Measurements from ENCODE around the gene CMBL.

Gene CMBL

GRCh38 chr5:10332301-10332700 is 24.6 kb upstream of the CMBL start:
- H3K4me3 ChIP-seq (ENCODE audit: low read depth, low read length) = no peak overlapping the region
- no peak for TF ChIP-seq CTCF (IDR thresholded peaks at IDR 0.05; ENCODE audit: insufficient read depth, low read depth, low read length, missing control alignments)
- no peak for DNase-seq (ENCODE audit: low read depth)

DNA sequence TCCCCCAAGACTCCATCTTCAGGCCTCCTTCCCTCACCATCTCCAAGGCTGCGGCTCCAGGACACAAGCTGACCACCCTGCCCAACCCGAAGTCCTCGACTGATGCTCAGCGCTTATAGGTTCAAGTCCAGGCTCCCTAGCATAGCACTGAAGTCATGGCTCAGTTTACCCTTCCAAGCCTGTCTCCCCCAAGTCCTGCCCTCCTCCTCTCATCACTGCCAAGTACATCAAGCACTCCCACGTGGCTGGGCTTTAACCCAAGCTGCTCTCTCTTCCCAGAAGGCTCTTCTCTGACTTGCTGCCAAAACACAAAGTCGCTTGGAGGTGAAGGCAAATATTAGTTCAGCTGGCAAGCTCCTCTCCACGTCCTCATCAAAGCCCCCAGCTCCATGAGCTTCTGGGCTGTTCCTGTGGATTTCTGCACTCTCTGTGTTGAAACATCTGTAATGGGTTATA is 23.7 kb upstream of the CMBL start:
- TF ChIP-seq CTCF (IDR thresholded peaks at IDR 0.05; ENCODE audit: insufficient read depth, low read depth, low read length, missing control alignments) = no peak
- H3K4me3 ChIP-seq (ENCODE audit: low read depth, low read length) = no peak overlapping the region
- no peak for DNase-seq (ENCODE audit: low read depth)

- no peak for TF ChIP-seq CTCF (IDR thresholded peaks at IDR 0.05; ENCODE audit: insufficient read depth, low read depth, low read length, missing control alignments)
Observed at GRCh38 chr5:10330511-10331230, 23.0 kb upstream of the CMBL start.

GRCh38 chr5:10329820-10330481 is 22.2 kb upstream of the CMBL start:
- H3K4me3 ChIP-seq (ENCODE audit: low read depth, low read length) = no peak overlapping the region
- no peak for TF ChIP-seq CTCF (IDR thresholded peaks at IDR 0.05; ENCODE audit: insufficient read depth, low read depth, low read length, missing control alignments)
- DNase-seq (ENCODE audit: low read depth) = no peak

More at GRCh38 chr5:10330511-10331230, 23.0 kb upstream of the CMBL start:
- DNase-seq (ENCODE audit: low read depth) = no peak
- H3K4me3 ChIP-seq (ENCODE audit: low read depth, low read length) = no peak overlapping the region

- DNase-seq (ENCODE audit: low read depth) = no peak
- H3K4me3 ChIP-seq (ENCODE audit: low read depth, low read length) = no peak overlapping the region
- TF ChIP-seq CTCF (IDR thresholded peaks at IDR 0.05; ENCODE audit: insufficient read depth, low read depth, low read length, missing control alignments) = no peak
Observed at GRCh38 chr5:10329446-10329819, 21.7 kb upstream of the CMBL start.

GRCh38 chr5:10328323-10328722 is 20.6 kb upstream of the CMBL start:
- no peak for DNase-seq (ENCODE audit: low read depth)
- no peak for TF ChIP-seq CTCF (IDR thresholded peaks at IDR 0.05; ENCODE audit: insufficient read depth, low read depth, low read length, missing control alignments)
- H3K4me3 ChIP-seq (ENCODE audit: low read depth, low read length) = no peak overlapping the region
